ENCODE results near the gene AFF2.
A peak's percentile ranks its signal among the peaks of the same experiment; 100 is the strongest.

The AFF2 gene

DNA sequence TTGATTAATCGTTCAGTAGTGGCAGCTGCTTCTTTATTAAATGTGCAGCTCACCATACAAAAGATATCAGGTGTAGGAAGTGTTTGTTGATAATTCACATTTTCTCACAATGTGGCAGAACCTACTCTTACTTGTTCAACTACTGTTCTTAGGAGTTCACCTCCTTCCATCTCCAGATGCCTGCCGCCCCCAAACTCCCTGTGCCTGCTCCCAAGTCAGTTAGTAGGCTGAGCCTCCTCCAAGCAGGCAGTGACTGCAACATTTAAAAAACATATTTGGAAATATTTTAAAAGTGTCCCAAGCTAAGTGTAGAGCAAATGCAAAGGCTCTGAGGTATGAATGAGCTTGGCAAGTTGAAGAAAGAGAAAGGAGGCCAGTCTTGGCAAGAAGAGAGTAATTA lies 100.2 kb downstream of the AFF2 start:
- no peak for DNase-seq (ENCODE audit: low spot score)
- TF ChIP-seq, protein P1, sequence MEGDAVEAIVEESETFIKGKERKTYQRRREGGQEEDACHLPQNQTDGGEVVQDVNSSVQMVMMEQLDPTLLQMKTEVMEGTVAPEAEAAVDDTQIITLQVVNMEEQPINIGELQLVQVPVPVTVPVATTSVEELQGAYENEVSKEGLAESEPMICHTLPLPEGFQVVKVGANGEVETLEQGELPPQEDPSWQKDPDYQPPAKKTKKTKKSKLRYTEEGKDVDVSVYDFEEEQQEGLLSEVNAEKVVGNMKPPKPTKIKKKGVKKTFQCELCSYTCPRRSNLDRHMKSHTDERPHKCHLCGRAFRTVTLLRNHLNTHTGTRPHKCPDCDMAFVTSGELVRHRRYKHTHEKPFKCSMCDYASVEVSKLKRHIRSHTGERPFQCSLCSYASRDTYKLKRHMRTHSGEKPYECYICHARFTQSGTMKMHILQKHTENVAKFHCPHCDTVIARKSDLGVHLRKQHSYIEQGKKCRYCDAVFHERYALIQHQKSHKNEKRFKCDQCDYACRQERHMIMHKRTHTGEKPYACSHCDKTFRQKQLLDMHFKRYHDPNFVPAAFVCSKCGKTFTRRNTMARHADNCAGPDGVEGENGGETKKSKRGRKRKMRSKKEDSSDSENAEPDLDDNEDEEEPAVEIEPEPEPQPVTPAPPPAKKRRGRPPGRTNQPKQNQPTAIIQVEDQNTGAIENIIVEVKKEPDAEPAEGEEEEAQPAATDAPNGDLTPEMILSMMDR (IDR thresholded peaks at IDR 0.05; ENCODE audit: extremely low read depth, missing control alignments): no peak

DNA sequence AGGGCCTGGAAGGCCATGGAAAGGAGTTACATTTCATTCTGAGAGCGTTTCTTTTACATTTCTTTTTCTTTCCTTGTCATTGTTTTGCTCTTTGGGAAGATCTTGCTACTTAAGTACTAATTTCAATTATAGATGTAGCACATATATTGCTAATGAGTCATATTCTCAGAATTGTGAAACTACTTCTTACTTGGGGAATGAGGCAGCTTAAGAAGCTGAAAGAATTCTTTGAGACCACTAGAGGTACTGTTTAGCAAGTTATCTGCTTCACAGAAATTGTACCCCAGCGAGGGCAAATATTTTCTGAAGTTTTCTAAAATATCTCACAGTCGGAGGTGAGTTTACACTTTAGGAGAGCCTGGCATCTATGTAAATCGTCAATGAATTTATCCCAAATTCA lies 100.6 kb downstream of the AFF2 start:
- TF ChIP-seq, protein P1 (IDR thresholded peaks at IDR 0.05; ENCODE audit: extremely low read depth, missing control alignments): no peak
- no peak for DNase-seq (ENCODE audit: low spot score)

DNA sequence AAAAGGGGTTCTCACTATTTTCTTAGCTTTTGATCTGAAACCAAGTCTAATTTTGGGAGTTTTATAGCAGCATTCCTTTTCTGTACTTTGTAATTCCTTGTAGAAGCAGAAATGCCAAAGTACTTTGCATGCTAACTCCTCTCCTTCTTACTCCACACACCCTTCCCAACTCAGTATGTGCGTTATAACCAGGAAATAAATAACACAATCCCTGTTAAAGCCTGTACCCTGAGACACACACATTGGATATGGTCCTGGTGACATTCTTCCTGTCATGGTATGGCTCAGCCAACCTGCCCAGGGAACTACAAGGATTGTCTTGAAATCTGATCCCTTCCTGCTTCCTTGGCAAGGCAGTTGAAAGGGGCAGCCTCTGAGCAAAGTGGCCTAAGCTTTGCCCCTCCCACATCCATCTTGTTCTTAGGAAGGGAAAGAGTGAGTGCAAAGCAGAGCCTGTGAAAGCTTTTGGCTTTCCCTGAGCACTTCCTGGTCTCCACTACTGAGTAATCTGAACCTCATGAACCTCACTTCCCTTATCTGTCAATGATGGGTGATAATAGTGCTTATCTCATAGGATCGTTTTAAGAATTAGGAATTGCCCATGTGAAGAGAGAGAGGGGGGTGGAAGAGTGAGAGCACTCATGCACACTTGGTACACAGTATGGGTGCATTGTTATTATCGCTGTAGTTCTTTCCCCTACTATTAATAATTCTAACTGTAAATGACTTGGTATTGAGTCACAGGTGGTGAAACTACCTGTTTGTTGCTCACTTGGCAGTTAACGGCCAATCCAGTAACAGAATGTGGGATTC lies 109.3 kb downstream of the AFF2 start:
- DNase-seq (ENCODE audit: low spot score): peak; percentile 4
- TF ChIP-seq, protein P1 (IDR thresholded peaks at IDR 0.05; ENCODE audit: extremely low read depth, missing control alignments): no peak

DNA sequence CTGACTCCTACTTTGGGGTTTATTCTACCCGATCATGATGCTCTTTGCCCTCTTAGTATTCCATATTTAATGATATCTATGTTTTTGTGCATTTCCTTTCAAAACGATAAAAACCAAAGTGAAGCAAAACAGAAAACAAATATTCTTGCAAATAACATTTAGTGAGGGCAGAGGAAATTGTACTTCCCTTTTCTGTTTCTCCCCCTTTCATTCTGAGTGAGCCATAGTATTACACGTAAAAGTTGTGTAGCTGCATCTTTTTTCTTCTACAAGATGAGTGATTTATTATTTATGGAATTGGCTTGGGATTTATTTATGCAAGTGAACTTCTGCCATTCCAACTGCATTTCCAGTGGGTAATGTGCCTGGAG lies 109.9 kb downstream of the AFF2 start:
- peak; percentile 3 for DNase-seq (ENCODE audit: low spot score)

DNA sequence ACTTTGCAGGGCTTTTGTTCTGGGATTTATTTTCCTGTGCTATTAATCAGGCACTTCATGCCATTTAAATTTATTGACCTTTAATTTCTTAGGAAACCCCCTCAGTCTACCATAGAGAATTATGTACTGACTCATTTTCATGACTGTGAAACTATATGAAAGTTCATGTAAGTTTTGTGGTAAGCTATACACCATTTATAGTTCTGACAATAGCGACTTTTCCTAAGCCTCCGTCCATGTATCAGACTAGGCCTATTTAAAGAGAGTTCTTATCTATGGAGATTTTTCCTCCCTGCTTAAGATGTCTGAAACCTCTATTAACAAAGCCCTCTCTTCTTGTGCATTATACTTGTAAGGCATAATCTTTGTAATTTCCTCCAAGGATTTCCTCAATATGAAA lies 111.6 kb downstream of the AFF2 start:
- no peak for DNase-seq (ENCODE audit: low spot score)
- TF ChIP-seq, protein P1 (IDR thresholded peaks at IDR 0.05; ENCODE audit: extremely low read depth, missing control alignments): no peak

More for the DNA sequence above, 109.9 kb downstream of the AFF2 start:
- TF ChIP-seq, protein P1 (IDR thresholded peaks at IDR 0.05; ENCODE audit: extremely low read depth, missing control alignments): no peak

DNA sequence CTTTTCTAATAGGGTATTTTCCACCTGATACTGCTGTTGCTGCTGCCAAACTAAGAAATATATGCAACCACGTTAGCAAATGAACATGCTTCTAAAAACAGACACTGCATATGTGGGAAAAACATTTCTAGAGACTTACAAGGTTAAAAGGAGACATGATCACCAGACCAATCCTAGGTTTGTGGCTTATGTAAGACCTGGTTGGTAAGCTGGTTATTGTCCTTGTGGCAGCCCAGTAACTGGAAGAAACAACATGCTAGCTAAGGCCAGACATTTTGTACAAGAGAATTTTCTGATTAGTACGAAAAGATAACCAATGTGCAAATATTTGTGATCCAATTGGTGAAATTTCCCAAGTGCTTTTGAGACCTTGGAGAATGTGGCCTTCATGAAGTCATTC lies 112.0 kb downstream of the AFF2 start:
- DNase-seq (ENCODE audit: low spot score): no peak
- TF ChIP-seq, protein P1 (IDR thresholded peaks at IDR 0.05; ENCODE audit: extremely low read depth, missing control alignments): no peak

DNA sequence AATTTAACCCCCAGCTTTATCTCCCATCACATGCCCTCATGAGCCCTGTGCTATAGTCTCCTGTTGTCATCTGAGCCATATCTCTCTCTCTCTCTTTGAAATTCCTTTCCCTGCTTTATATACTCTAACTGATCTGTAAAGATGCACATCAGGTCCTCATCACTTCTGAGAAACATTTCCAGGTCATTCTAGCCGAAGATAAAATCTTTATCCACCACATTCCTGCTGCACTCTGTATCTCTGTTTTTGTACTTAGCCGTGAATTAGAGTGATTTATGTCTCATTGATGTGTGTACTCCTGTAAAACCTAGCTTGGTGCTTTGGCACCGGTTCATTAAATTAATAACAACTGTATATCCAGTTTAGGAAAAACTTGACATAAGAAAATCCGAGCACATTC lies 113.2 kb downstream of the AFF2 start:
- DNase-seq (ENCODE audit: low spot score): no peak
- TF ChIP-seq, protein P1 (IDR thresholded peaks at IDR 0.05; ENCODE audit: extremely low read depth, missing control alignments): no peak

Measured in GM20000 (cell line).